ENCODE data around the gene ROGDI.
"Not testable (repeated sequence)": the region's sequence is repeated elsewhere in the genome, so short reads cannot be mapped to it uniquely, and the experiment has no call there.

ROGDI gene

DNA sequence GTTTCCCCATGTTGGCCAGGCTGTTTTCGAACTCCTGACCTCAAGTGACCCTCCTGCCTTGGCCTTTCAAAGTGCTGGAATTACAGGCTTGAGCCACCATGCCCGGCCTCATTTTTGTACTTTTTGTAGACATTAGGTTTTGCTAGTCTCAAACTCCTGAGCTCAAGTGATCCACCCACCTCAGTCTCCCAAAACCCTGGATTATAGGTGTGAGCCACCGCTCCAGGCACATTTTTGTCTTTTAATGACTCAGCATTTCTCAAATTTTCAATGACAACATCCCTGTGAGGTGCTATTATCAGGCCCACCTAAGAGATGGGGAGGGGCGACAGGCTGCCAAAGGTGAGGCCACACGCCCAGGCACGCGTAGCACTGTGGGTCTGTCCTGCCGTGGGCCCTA is 15.4 kb downstream of the ROGDI start:
- Histone ChIP-seq H2BK5ac (ENCODE audit: low read length) (no peak overlapping the region), H3K79me1 (ENCODE audit: low read length) (no peaks in the 10 kb centered on the region), H2BK120ac (ENCODE audit: low read depth, low read length) (no peak overlapping the region), H3K4me1 (ENCODE audit: control insufficient read depth, low read depth, low read length) (no peaks in the 10 kb centered on the region), H4K8ac (ENCODE audit: low read depth, low read length) (no peak overlapping the region), H3K4me2 (ENCODE audit: low read length) (no peak overlapping the region), H3K27ac (ENCODE audit: low read depth, low read length) (no peak overlapping the region), H2AK5ac (ENCODE audit: low read length) (no peak overlapping the region), H3K56ac (ENCODE audit: low read length) (no peak overlapping the region), H3K36me3 (ENCODE audit: control insufficient read depth, insufficient read depth, low read length) (no peaks in the 10 kb centered on the region), H4K5ac (ENCODE audit: low read length) (no peak overlapping the region), H3K27me3 (ENCODE audit: insufficient read depth, low read length, poor library complexity) (no peaks in the 10 kb centered on the region), H3K23ac (ENCODE audit: low read length) (no peak overlapping the region), H2BK15ac (replicated peaks; ENCODE audit: low read depth) (no peak overlapping the region), H3K18ac (ENCODE audit: low read length) (no peak overlapping the region), H3K9ac (ENCODE audit: low read length) (no peak overlapping the region), H3K4ac (ENCODE audit: low read depth, low read length) (no peak overlapping the region), H3K4me3 (ENCODE audit: low read length) (no peak overlapping the region), H3K79me2 (ENCODE audit: control insufficient read depth, insufficient read depth, low read length) (no peaks in the 10 kb centered on the region)
- no CpG with 5 or more reads among the region's 8 CpGs for WGBS (ENCODE audit: extremely low coverage, insufficient coverage, low lambda C conversion rate)
- DNase-seq, result no peak

DNA sequence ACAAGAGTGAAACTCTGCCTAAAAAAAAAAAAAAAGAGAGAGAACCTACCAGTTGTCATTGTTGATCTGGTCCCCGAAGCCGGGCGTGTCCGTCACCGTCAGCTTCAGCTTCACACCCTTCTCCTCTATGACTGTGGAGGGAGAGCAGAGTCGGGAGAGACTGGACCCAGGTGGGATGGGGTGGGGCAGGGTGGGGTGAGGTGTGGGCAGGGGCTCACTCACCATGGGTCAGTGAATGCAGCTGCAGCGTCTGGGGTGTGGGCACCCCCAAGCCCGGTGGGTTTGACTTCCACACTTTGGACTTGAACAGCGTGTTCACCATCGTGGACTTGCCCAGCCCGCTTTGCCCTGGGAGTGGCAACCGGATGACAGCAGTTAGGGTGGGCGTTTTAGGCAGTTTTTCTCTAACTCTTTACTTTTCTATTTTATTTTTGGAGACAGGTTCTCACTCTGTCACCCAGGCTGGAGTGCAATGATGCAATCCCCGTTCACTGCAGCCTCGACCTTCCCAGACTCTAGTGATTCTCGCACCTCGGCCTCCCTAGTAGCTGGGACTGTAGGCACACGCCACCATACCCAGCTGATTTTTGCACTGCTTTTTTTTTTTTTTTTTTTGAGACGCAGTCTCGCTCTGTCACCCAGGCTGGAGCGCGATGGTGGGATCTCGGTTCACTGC is 16.5 kb downstream of the ROGDI start:
- Histone ChIP-seq H4K5ac (ENCODE audit: low read length) (no peak overlapping the region), H3K4me2 (ENCODE audit: low read length) (no peak overlapping the region), H3K4me3 (ENCODE audit: low read length) (no peak overlapping the region), H2BK5ac (ENCODE audit: low read length) (no peak overlapping the region), H3K56ac (ENCODE audit: low read length) (no peak overlapping the region), H3K27ac (ENCODE audit: low read depth, low read length) (no peak overlapping the region), H3K9ac (ENCODE audit: low read length) (no peak overlapping the region), H3K23ac (ENCODE audit: low read length) (no peak overlapping the region), H3K27me3 (ENCODE audit: insufficient read depth, low read length, poor library complexity) (no peaks in the 10 kb centered on the region), H3K79me1 (ENCODE audit: low read length) (no peaks in the 10 kb centered on the region), H2BK15ac (replicated peaks; ENCODE audit: low read depth) (no peak overlapping the region), H4K8ac (ENCODE audit: low read depth, low read length) (no peak overlapping the region), H3K36me3 (ENCODE audit: control insufficient read depth, insufficient read depth, low read length) (no peaks in the 10 kb centered on the region), H3K18ac (ENCODE audit: low read length) (no peak overlapping the region), H2AK5ac (ENCODE audit: low read length) (no peak overlapping the region), H2BK120ac (ENCODE audit: low read depth, low read length) (no peak overlapping the region), H3K4ac (ENCODE audit: low read depth, low read length) (no peak overlapping the region), H3K79me2 (ENCODE audit: control insufficient read depth, insufficient read depth, low read length) (no peaks in the 10 kb centered on the region), H3K4me1 (ENCODE audit: control insufficient read depth, low read depth, low read length) (no peaks in the 10 kb centered on the region)
- no peak for DNase-seq
- no CpG with 5 or more reads among the region's 23 CpGs for WGBS (ENCODE audit: extremely low coverage, insufficient coverage, low lambda C conversion rate)

DNA sequence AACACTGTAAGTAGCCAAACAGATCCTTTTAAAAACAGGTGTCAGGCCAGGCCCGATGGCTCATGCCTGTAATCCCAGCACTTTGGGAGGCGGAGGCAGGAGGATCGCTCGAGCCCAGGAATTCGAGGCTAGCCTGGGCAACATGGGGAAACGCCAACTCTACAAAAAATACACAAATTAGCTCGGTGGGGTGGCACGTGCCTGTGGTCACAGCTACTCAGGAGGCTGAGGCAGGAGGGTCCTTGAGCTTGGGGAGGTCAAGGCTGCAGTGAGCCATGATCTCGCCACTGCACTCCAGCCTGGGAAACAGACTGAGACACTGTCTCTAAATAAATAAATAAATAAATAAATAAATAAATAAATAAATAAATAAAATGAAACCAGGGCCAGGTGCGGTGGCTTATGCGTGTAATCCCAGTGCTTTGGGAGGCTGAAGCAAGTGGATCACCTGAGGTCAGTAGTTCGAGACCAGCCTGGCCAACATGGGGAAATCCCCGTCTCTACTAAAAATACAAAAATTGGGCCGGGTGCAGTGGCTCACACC is 17.9 kb downstream of the ROGDI start:
- H3K79me1 ChIP-seq (ENCODE audit: low read length); H2AK5ac ChIP-seq (ENCODE audit: low read length); H2BK120ac ChIP-seq (ENCODE audit: low read depth, low read length); H3K4me1 ChIP-seq (ENCODE audit: control insufficient read depth, low read depth, low read length); H2BK15ac ChIP-seq (replicated peaks; ENCODE audit: low read depth); H2BK5ac ChIP-seq (ENCODE audit: low read length); H3K4me3 ChIP-seq (ENCODE audit: low read length); H3K18ac ChIP-seq (ENCODE audit: low read length); H4K5ac ChIP-seq (ENCODE audit: low read length); H3K4ac ChIP-seq (ENCODE audit: low read depth, low read length); H3K27me3 ChIP-seq (ENCODE audit: insufficient read depth, low read length, poor library complexity); H3K4me2 ChIP-seq (ENCODE audit: low read length); H3K56ac ChIP-seq (ENCODE audit: low read length); H3K36me3 ChIP-seq (ENCODE audit: control insufficient read depth, insufficient read depth, low read length); H3K9ac ChIP-seq (ENCODE audit: low read length); H4K8ac ChIP-seq (ENCODE audit: low read depth, low read length); H3K23ac ChIP-seq (ENCODE audit: low read length); H3K79me2 ChIP-seq (ENCODE audit: control insufficient read depth, insufficient read depth, low read length); H3K27ac ChIP-seq (ENCODE audit: low read depth, low read length); DNase-seq: not testable (repeated sequence)
- WGBS (ENCODE audit: extremely low coverage, insufficient coverage, low lambda C conversion rate), result no CpG with 5 or more reads among the region's 14 CpGs

DNA sequence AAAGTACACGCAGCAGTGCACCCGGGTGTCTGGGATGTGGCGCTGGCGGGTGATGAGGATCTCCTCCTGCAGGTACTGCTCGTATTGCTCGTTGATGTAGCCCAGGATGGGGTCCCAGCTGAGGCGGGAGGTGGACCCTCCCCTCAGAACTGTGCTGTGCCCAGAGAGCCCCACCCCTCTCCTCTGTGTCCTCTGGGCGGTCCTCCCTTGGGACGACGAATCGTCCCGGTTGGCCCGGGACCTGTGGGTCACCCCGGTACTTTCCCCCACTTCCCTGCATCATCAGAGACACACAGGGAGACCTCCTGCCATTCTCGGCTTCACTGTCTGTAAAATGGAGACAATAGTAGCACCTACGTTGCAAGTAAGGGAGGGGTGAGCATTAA is 18.5 kb downstream of the ROGDI start:
- Histone ChIP-seq H2BK5ac (ENCODE audit: low read length) (no peak overlapping the region), H3K4me3 (ENCODE audit: low read length) (no peak overlapping the region), H3K4ac (ENCODE audit: low read depth, low read length) (no peak overlapping the region), H2BK15ac (replicated peaks; ENCODE audit: low read depth) (no peak overlapping the region), H3K9ac (ENCODE audit: low read length) (no peak overlapping the region), H3K56ac (ENCODE audit: low read length) (no peak overlapping the region), H2BK120ac (ENCODE audit: low read depth, low read length) (no peak overlapping the region), H3K4me1 (ENCODE audit: control insufficient read depth, low read depth, low read length) (no peaks in the 10 kb centered on the region), H4K8ac (ENCODE audit: low read depth, low read length) (no peak overlapping the region), H3K79me2 (ENCODE audit: control insufficient read depth, insufficient read depth, low read length) (no peaks in the 10 kb centered on the region), H3K18ac (ENCODE audit: low read length) (no peak overlapping the region), H3K27ac (ENCODE audit: low read depth, low read length) (no peak overlapping the region), H3K36me3 (ENCODE audit: control insufficient read depth, insufficient read depth, low read length) (no peaks in the 10 kb centered on the region), H2AK5ac (ENCODE audit: low read length) (no peak overlapping the region), H3K4me2 (ENCODE audit: low read length) (no peak overlapping the region), H4K5ac (ENCODE audit: low read length) (no peak overlapping the region), H3K27me3 (ENCODE audit: insufficient read depth, low read length, poor library complexity) (no peaks in the 10 kb centered on the region), H3K79me1 (ENCODE audit: low read length) (no peaks in the 10 kb centered on the region), H3K23ac (ENCODE audit: low read length) (no peak overlapping the region)
- no CpG with 5 or more reads among the region's 16 CpGs for WGBS (ENCODE audit: extremely low coverage, insufficient coverage, low lambda C conversion rate)
- no peak for DNase-seq

DNA sequence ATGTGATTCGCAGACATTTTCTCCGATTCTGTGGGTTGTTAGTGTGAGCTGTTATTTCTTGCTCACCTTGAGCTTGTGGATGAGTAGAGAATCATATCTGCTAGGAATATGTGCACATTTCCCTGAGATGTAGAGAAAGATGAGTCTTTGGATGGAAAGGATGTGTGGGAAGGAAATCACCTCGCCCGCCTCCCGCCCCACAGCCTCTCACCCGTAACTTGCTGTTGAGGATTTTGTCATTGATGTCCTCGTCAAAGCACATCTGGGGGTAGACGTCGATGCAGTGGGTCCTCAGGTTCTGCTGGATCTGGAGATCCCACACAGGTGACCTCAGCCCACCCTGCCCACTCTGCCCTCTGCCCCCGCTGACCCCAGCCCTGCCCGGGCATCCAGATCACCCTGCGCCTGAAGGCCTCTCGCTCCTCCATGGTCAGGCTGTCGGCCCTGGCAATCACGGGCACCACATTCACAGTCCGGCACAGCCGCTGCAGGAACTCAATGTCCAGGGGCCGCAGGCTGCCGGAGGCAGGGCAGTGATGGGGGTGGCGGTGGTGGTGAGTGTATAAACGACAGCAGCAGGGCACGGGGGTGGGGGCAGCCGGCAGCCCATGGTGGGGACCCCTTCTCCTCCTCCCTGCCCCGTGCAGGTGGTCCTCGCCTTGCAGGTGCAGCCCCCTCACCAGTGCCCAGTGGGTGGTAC is 19.0 kb downstream of the ROGDI start:
- Histone ChIP-seq H4K8ac (ENCODE audit: low read depth, low read length) (no peak overlapping the region), H3K36me3 (ENCODE audit: control insufficient read depth, insufficient read depth, low read length) (no peaks in the 10 kb centered on the region), H3K27ac (ENCODE audit: low read depth, low read length) (no peak overlapping the region), H3K23ac (ENCODE audit: low read length) (no peak overlapping the region), H3K4me3 (ENCODE audit: low read length) (no peak overlapping the region), H3K9ac (ENCODE audit: low read length) (no peak overlapping the region), H4K5ac (ENCODE audit: low read length) (no peak overlapping the region), H2BK15ac (replicated peaks; ENCODE audit: low read depth) (no peak overlapping the region), H3K79me1 (ENCODE audit: low read length) (no peaks in the 10 kb centered on the region), H3K27me3 (ENCODE audit: insufficient read depth, low read length, poor library complexity) (no peaks in the 10 kb centered on the region), H2BK5ac (ENCODE audit: low read length) (no peak overlapping the region), H3K4ac (ENCODE audit: low read depth, low read length) (no peak overlapping the region), H2BK120ac (ENCODE audit: low read depth, low read length) (no peak overlapping the region), H3K79me2 (ENCODE audit: control insufficient read depth, insufficient read depth, low read length) (no peaks in the 10 kb centered on the region), H2AK5ac (ENCODE audit: low read length) (no peak overlapping the region), H3K4me1 (ENCODE audit: control insufficient read depth, low read depth, low read length) (no peaks in the 10 kb centered on the region), H3K56ac (ENCODE audit: low read length) (no peak overlapping the region), H3K18ac (ENCODE audit: low read length) (no peak overlapping the region), H3K4me2 (ENCODE audit: low read length) (no peak overlapping the region)
- WGBS (ENCODE audit: extremely low coverage, insufficient coverage, low lambda C conversion rate), result no CpG with 5 or more reads among the region's 25 CpGs
- DNase-seq, result no peak

Measured in mesendoderm (in vitro differentiated cells).